ENCODE results near the gene CYGB.

DNA sequence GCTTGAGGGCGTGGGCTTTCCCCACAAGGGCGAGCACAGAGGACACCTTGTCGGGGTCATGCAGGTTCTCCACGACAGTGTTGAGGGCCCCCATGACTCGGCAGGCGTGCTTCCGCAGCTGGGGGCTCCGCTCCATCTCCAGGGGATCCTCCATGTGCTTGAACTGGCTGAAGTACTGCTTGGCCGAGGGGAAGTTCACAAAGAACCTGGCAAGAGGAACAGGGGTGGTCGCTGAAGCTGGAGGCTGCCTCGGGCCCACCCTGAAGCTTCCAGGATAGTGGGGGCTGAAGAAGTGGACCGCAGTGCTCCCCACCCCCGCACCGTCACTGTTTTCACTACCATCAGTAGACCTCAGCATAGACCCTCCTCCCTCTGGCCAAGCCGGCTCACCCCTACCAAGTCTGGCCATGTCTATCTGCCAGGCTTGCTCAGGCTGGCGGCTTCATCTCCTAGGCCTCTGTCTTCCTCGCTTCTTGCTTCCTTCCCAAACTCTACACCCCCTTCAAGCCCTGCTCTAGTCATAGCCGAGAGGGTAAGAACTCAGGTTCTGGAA lies 5.9 kb downstream of the CYGB start:
- TF ChIP-seq, protein P1, sequence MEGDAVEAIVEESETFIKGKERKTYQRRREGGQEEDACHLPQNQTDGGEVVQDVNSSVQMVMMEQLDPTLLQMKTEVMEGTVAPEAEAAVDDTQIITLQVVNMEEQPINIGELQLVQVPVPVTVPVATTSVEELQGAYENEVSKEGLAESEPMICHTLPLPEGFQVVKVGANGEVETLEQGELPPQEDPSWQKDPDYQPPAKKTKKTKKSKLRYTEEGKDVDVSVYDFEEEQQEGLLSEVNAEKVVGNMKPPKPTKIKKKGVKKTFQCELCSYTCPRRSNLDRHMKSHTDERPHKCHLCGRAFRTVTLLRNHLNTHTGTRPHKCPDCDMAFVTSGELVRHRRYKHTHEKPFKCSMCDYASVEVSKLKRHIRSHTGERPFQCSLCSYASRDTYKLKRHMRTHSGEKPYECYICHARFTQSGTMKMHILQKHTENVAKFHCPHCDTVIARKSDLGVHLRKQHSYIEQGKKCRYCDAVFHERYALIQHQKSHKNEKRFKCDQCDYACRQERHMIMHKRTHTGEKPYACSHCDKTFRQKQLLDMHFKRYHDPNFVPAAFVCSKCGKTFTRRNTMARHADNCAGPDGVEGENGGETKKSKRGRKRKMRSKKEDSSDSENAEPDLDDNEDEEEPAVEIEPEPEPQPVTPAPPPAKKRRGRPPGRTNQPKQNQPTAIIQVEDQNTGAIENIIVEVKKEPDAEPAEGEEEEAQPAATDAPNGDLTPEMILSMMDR (IDR thresholded peaks at IDR 0.05), result no peak
- no peak for TF ChIP-seq POLR2A (IDR thresholded peaks at IDR 0.05)
